HFFc6 (cell line): Measurements from ENCODE around the gene CNIH1. TPM values are rescaled to one million over a fixed set of nuclear protein-coding genes. Genes with fewer than 3 reads are reported as not detected.
"Not testable (repeated sequence)": the region's sequence is repeated elsewhere in the genome, so short reads cannot be mapped to it uniquely, and the experiment has no call there.

Experiments
- DNase-seq: peaks from one replicate; pipeline ENCODE4 v3.0.0-alpha.2; 2018
- H3K27ac Mint-ChIP-seq: 2 replicates; pipeline ENCODE4 v1.8.0; 2020; ENCODE audit warnings: mild to moderate bottlenecking, mixed read lengths
- H3K27me3 Mint-ChIP-seq: 2 replicates; pipeline ENCODE4 v1.8.0; 2021; ENCODE audit warnings: mild to moderate bottlenecking, moderate library complexity, mixed read lengths; ENCODE audit not compliant: insufficient read depth
- H3K36me3 Mint-ChIP-seq: 2 replicates; pipeline ENCODE4 v1.8.0; 2021; ENCODE audit warnings: low read depth, mixed read lengths
- H3K4me1 Mint-ChIP-seq: 2 replicates; pipeline ENCODE4 v1.8.0; 2020; ENCODE audit warnings: low read depth, mixed read lengths
- H3K4me3 Mint-ChIP-seq: 2 replicates; pipeline ENCODE4 v1.8.0; 2020; ENCODE audit warnings: mild to moderate bottlenecking, moderate library complexity, mixed read lengths
- H3K9me3 Mint-ChIP-seq: 2 replicates; pipeline ENCODE4 v1.8.0; 2020; ENCODE audit warnings: mild to moderate bottlenecking, mixed read lengths
- CTCF ChIP-seq: fragments of 200-600 bp; sonication (generic); IDR thresholded peaks from 2 replicates; pipeline ENCODE4 v1.5.0; 2021; ENCODE audit warnings: antibody characterized with exemption, mild to moderate bottlenecking
- total RNA-seq, 6 experiments: library from RNA; stranded (reverse); fragmentation: NEBNext Ultra II Directional; extraction: Animal tissue kit (Norgen Biotek cat#: 25700); gene quantifications; 2 replicates in 1 of 6; 3 replicates in 5 of 6; pipeline ENCODE4 v1.2.3, GENCODE V29; 2021

The CNIH1 gene
- total RNA-seq, 6 experiments from 2014 or later = 158 to 212 (median 194) TPM

- Mint-ChIP-seq H3K4me3 (no peak overlapping the region), H3K4me1 (peaks cover under 1% of the 10 kb centered on the region; the same call in 1 of the 2 replicates), H3K27ac (no peak overlapping the region), H3K27me3 (no peaks in the 10 kb centered on the region; the same call in none of the 2 replicates), H3K36me3 (peaks cover 21% of the 10 kb centered on the region), H3K9me3 (peaks cover 20% of the 10 kb centered on the region)
- DNase-seq = no peak
- no peak for TF ChIP-seq CTCF
Observed at GRCh38 chr14:54467280-54467679, 26.1 kb upstream of the CNIH1 start.

DNA sequence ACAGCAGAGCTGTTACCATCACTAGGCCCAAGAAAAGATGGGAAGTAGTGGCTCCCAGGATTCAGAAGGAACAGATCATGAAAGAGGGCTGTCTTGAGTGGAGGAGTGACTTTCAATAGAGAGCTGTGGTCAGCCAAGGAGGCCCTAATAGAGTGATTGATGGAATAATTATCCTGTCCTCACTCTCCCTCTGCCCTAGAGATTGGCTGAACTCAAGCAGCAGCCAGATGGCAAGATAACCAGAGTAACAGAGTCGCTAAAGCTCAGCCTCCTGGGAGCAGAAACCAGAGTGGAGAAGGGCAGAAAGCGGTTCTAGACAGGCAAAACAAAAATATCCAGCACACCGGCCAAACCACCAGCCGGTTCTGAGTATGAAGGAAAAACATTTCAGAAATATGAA, 24.5 kb upstream of the CNIH1 start:
- no peak overlapping the region for H3K4me3 Mint-ChIP-seq
- no peaks in the 10 kb centered on the region; the same call in none of the 2 replicates for H3K27me3 Mint-ChIP-seq
- H3K4me1 Mint-ChIP-seq = peaks cover 5% of the 10 kb centered on the region; the same call in 1 of the 2 replicates
- H3K27ac Mint-ChIP-seq = no peak overlapping the region
- TF ChIP-seq CTCF = no peak
- no peak for DNase-seq
- peaks cover 20% of the 10 kb centered on the region for H3K9me3 Mint-ChIP-seq
- peaks cover 15% of the 10 kb centered on the region for H3K36me3 Mint-ChIP-seq

DNA sequence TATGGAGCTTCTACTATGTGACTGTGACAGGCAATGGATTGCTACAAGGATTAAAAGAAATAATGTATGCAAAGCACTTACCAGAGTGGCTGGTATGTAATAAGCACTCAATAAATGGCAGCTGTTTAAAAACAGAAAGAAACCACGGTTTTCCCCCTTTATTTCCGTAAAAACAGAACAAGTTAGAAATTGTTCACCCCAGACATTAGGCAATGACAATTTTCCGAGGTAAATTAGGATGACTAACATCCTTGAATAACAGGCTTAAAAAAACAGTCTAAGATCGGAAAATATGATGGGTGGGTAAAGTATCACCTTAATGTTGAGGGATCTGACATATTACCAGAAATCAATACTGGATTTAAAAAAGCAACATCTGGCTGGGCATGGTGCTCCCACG, 20.9 kb upstream of the CNIH1 start:
- no peak for DNase-seq
- Mint-ChIP-seq H3K36me3 (peaks cover 13% of the 10 kb centered on the region; the same call in 1 of the 2 replicates), H3K4me1 (peaks cover 5% of the 10 kb centered on the region), H3K27ac (no peak overlapping the region), H3K9me3 (peaks cover 24% of the 10 kb centered on the region), H3K27me3 (no peaks in the 10 kb centered on the region; the same call in 1 of the 2 replicates), H3K4me3 (no peak overlapping the region)
- no peak for TF ChIP-seq CTCF

GRCh38 chr14:54459106-54459505, 17.9 kb upstream of the CNIH1 start:
- H3K4me3 Mint-ChIP-seq = no peak overlapping the region
- peaks cover 15% of the 10 kb centered on the region for H3K9me3 Mint-ChIP-seq
- H3K27ac Mint-ChIP-seq = no peak overlapping the region
- no peak for TF ChIP-seq CTCF
- DNase-seq = no peak
- no peaks in the 10 kb centered on the region for H3K27me3 Mint-ChIP-seq
- 0 out of 2 replicates have a peak, but pooled peaks cover 9% of the 10 kb centered on the region for H3K36me3 Mint-ChIP-seq
- peaks cover 8% of the 10 kb centered on the region for H3K4me1 Mint-ChIP-seq

GRCh38 chr14:54458536-54458935, 17.4 kb upstream of the CNIH1 start:
- Mint-ChIP-seq H3K4me1 (peaks cover 14% of the 10 kb centered on the region), H3K9me3 (peaks cover 15% of the 10 kb centered on the region)
- not testable (repeated sequence) for H3K27ac Mint-ChIP-seq, H3K4me3 Mint-ChIP-seq, H3K27me3 Mint-ChIP-seq, H3K36me3 Mint-ChIP-seq, DNase-seq

- H3K9me3 Mint-ChIP-seq = peaks cover 15% of the 10 kb centered on the region
Observed at GRCh38 chr14:54457609-54457996, 16.4 kb upstream of the CNIH1 start.

DNA sequence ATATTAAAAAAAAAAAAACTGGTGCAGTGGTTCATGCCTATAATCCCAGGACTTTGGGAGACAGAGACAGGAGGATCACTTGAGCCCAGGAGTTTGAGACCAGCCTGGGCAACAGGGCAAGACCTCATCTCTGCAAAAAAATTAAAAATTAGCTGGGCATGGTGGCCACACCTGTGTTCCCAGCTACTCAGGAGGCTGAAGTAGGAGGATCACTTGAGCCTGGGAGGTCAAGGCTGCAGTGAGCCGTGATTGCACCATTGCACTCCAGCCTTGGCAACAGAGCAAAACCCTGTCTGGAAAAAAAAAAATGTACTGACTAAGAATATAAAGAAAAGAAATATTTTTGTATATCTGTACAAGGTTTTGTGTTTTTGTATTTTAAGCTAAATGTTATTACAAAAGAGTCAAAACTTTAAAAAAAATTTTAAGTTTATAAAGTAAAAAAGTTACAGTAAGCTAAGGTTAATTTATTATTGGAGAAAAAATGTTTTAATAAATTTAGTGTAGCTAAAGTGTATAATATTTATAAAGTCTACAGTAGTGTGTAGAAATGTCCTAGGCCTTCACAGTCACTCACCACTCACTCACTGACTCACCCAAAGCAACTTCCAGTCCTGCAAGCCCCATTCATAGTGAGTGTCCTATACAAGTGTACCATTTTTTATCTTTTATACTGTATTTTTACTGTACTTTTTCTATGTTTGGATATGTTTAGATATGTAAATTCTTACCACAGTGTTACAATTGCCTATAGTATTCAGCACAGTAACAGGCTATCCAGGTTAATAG, 15.8 kb upstream of the CNIH1 start:
- peaks cover 15% of the 10 kb centered on the region for H3K4me1 Mint-ChIP-seq
- H3K27ac Mint-ChIP-seq, H3K27me3 Mint-ChIP-seq, H3K36me3 Mint-ChIP-seq, H3K4me3 Mint-ChIP-seq: not testable (repeated sequence)
- DNase-seq = peak; percentile 15
- H3K9me3 Mint-ChIP-seq = peaks cover 15% of the 10 kb centered on the region

More at GRCh38 chr14:54457609-54457996, 16.4 kb upstream of the CNIH1 start:
- no peak for TF ChIP-seq CTCF
- 0 out of 2 replicates have a peak, but pooled peaks cover 9% of the 10 kb centered on the region for H3K36me3 Mint-ChIP-seq
- no peak overlapping the region for H3K4me3 Mint-ChIP-seq
- H3K4me1 Mint-ChIP-seq = peaks cover 18% of the 10 kb centered on the region
- H3K27me3 Mint-ChIP-seq = no peaks in the 10 kb centered on the region
- no peak overlapping the region for H3K27ac Mint-ChIP-seq
- DNase-seq = no peak
